K562 (cell line): ENCODE measurements around the gene SLC34A3. TPM values are rescaled to one million over a fixed set of nuclear protein-coding genes. Genes with fewer than 3 reads are reported as not detected.

Experiments used
- ARNT ChIP-seq, 2 experiments: fragments of 450-650 bp; IDR thresholded peaks; 2 replicates each; pipeline ENCODE4 v1.6.1; 2016; ENCODE audit warnings: mild to moderate bottlenecking in 1 of 2
- EP400 ChIP-seq: fragments of 450-650 bp; IDR thresholded peaks from 2 replicates; pipeline ENCODE4 v1.6.1; 2017; ENCODE audit warnings: antibody characterized with exemption, mild to moderate bottlenecking, moderate library complexity
- GABPB2 ChIP-seq: fragments of 250-450 bp; sonication (Bioruptor Pico); conservative IDR thresholded peaks from 2 replicates; pipeline ENCODE4 v1.5.1; 2021; ENCODE audit warnings: mild to moderate bottlenecking
- GMEB1 ChIP-seq: fragments of 250-450 bp; sonication (Bioruptor Pico); IDR thresholded peaks from 2 replicates; pipeline ENCODE4 v1.4.0; 2020; ENCODE audit warnings: mild to moderate bottlenecking
- HDAC2 ChIP-seq: fragments of 450-650 bp; IDR thresholded peaks from 2 replicates; pipeline ENCODE4 v1.6.1; 2016; ENCODE audit warnings: mild to moderate bottlenecking
- HNRNPK ChIP-seq: fragments of 200-400 bp; formaldehyde crosslinking; IDR thresholded peaks from one replicate; pipeline ENCODE4 v1.6.1; 2018; ENCODE audit warnings: mild to moderate bottlenecking, low read depth, low read length; ENCODE audit not compliant: poor library complexity, severe bottlenecking
- JUNB ChIP-seq: fragments of 450-650 bp; formaldehyde crosslinking; conservative IDR thresholded peaks from 2 replicates; pipeline ENCODE4 v1.4.0; 2020; ENCODE audit warnings: mild to moderate bottlenecking
- KLF6 ChIP-seq: fragments of 250-450 bp; sonication (Bioruptor Pico); IDR thresholded peaks from 2 replicates; pipeline ENCODE4 v1.4.0; 2020; ENCODE audit warnings: mild to moderate bottlenecking, moderate library complexity, borderline replicate concordance
- MLLT1 ChIP-seq, 2 experiments: fragments of 450-650 bp; IDR thresholded peaks; 2 replicates each; pipeline ENCODE4 v1.6.1; 2016
- RUNX1 ChIP-seq: sonication (generic); IDR thresholded peaks from 2 replicates; pipeline ENCODE4 v1.6.1; 2016; ENCODE audit warnings: antibody characterized with exemption, low read depth
- SOX6 ChIP-seq: fragments of 450-650 bp; IDR thresholded peaks from 2 replicates; pipeline ENCODE4 v1.6.1; 2014; ENCODE audit warnings: mild to moderate bottlenecking
- ZBTB26 ChIP-seq: fragments of 450-650 bp; formaldehyde crosslinking; IDR thresholded peaks from 2 replicates; pipeline ENCODE4 v1.4.0; 2022; ENCODE audit warnings: missing genetic modification characterization
- ZBTB5 ChIP-seq: fragments of 450-650 bp; IDR thresholded peaks from 2 replicates; pipeline ENCODE4 v1.6.1; 2017; ENCODE audit warnings: antibody characterized with exemption
- ZBTB8A ChIP-seq: fragments of 450-650 bp; IDR thresholded peaks from 2 replicates; pipeline ENCODE4 v1.6.1; 2018; ENCODE audit warnings: mild to moderate bottlenecking, moderate library complexity; ENCODE audit not compliant: partially characterized antibody
- ZKSCAN1 ChIP-seq: fragments of 150-350 bp; IDR thresholded peaks from 2 replicates; pipeline ENCODE4 v1.6.1; 2016; ENCODE audit warnings: low read depth, low read length
- ZNF592 ChIP-seq: fragments of 450-650 bp; IDR thresholded peaks from 2 replicates; pipeline ENCODE4 v1.6.1; 2017; ENCODE audit warnings: antibody characterized with exemption, mild to moderate bottlenecking
- polyA plus RNA-seq, 8 experiments: library from polyadenylated mRNA; depleted of rRNA in 4 of 8; stranded (reverse) in 5 of 8; unstranded in 3 of 8; fragments of >200 nt; fragmentation: Nextera tagmentation in 2 of 8; fragmentation: Illumina TruSeq in 1 of 8; extraction: Ambion mirVana in 2 of 8; extraction: Trizol in 1 of 8; gene quantifications; 2 replicates each; pipeline versions ENCODE4 v1.2.1 to v1.2.3, GENCODE V29; 2011 to 2014; ENCODE audit warnings: inconsistent platforms in 1 of 8, missing spikeins in 1 of 8
- total RNA-seq, 7 experiments: library from RNA; depleted of rRNA in 6 of 7; stranded (reverse); fragments of >200 nt in 6 of 7; fragmentation: Illumina TruSeq in 2 of 7; extraction: Trizol in 2 of 7; gene quantifications; 2 replicates each; pipeline versions ENCODE4 v1.2.1 to v1.2.3, GENCODE V29; 2011 to 2021; ENCODE audit warnings: low replicate concordance in 1 of 7
- TF ChIP-seq, protein P1 (sequence below): fragments of 250-450 bp; sonication (Bioruptor Pico); IDR thresholded peaks from 2 replicates; pipeline ENCODE4 v1.8.0; 2021; ENCODE audit warnings: moderate library complexity, mild to moderate bottlenecking, inconsistent platforms

The SLC34A3 gene
- total and polyA plus RNA-seq, 9 of the 15 experiments (the other 6 are each of a cell fraction or from before 2014, with no cell fraction given) = not detected

GRCh38 chr9:137200311-137201204 is 30.1 kb upstream of the SLC34A3 start, which contains the start of gene TPRN (continued):
- TF ChIP-seq MLLT1 (IDR thresholded peaks at IDR 0.05) (no peak), HDAC2 (no peak), ARNT (IDR thresholded peaks at IDR 0.05) (no peak), GMEB1 (CRISPR knock-in tag) (no peak), ZKSCAN1 (no peak), ZBTB8A (no peak), RUNX1 (no peak), GABPB2 (CRISPR knock-in tag) (no peak), EP400 (peak; percentile 82; the same call in 1 of the 2 replicates), JUNB (CRISPR knock-in tag) (no peak), ZBTB26 (CRISPR knock-in tag) (no peak), ZBTB5 (no peak), KLF6 (CRISPR knock-in tag) (no peak), ZNF592 (no peak; the same call in 1 of the 2 replicates), HNRNPK (no peak), SOX6 (0 out of 2 replicates have a peak, but pooled peaks have one; percentile 14)
- TF ChIP-seq, protein P1, sequence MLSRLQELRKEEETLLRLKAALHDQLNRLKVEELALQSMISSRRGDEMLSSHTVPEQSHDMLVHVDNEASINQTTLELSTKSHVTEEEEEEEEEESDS (CRISPR knock-in tag) = no peak
